HG03442 (cell line): Measurements from ENCODE around the gene EHD3.

Experiments
- ATAC-seq: cut with Tn5 transposase; IDR thresholded peaks from one replicate; pipeline ENCODE4 v1.9.1; 2021; ENCODE audit warnings: mild to moderate bottlenecking, moderate library complexity; ENCODE audit not compliant: unreplicated experiment

The EHD3 gene

GRCh38 chr2:31234683-31235503 lies 941 bp downstream of the EHD3 start:
- no peak for ATAC-seq

DNA sequence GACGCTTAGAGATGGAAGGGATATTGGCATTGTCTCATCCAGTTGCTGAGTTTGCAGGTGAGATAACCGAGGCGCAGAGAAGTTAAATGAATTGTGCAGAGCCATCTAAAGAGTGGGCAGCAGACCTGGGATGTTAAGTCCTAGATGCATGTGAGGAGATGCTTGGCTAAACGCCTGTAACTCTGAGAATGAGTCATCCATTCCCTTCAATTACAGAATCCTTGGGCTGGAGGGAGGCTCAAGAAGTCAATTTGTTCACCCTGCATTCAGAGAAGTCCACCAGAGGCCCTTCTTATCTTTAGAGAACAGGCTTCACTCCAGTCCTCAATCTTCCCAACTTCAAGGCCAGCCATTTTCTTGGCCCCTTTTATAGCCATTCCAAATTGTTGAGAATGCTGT lies 1.6 kb downstream of the EHD3 start:
- ATAC-seq = no peak

- ATAC-seq = no peak
These were observed 2.7 kb downstream of the EHD3 start for GRCh38 chr2:31236433-31237205.

- no peak for ATAC-seq
These were observed 3.5 kb downstream of the EHD3 start for GRCh38 chr2:31237348-31238017.

- ATAC-seq = no peak
These were observed 4.4 kb downstream of the EHD3 start for GRCh38 chr2:31238126-31238905.

DNA sequence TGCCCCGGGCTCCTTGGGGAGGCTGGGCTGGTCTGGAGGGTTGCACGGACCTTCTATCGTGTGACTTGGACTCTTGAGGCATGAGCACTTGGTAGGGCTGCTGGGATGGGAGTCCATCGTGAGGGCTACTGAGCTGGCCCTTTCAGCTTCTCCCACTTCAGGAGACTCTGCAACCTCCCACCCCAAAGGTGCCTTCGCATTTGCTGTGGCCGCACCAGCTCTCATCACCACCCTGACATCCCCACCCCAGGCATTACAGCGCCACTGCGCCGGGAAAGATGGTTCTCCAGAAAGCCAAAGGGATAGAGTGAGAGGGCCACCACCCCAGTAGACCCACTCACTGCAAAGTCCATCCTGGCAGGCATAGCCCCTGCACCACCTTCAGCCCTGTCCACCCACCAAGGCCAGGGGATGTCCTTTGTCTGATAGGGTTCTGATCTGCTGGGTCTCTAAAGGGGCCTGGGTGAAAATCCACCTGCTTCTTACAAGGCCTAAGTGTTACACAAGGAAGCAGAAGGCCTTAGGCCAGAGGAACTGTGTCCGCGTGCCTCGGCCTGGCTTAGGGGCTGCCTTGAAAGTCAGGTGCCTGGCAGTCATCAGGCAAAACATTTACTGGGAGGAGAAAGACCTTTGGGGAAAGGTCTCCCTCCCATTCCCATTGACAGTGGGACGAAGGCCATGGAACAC lies 5.1 kb downstream of the EHD3 start:
- ATAC-seq = no peak

- ATAC-seq = no peak
These were observed 5.7 kb downstream of the EHD3 start for GRCh38 chr2:31239593-31240177.

- no peak for ATAC-seq
These were observed 6.7 kb downstream of the EHD3 start for GRCh38 chr2:31240381-31241365.

GRCh38 chr2:31241625-31242270 lies 7.8 kb downstream of the EHD3 start:
- ATAC-seq = no peak

GRCh38 chr2:31243053-31243452 lies 9.1 kb downstream of the EHD3 start:
- no peak for ATAC-seq

DNA sequence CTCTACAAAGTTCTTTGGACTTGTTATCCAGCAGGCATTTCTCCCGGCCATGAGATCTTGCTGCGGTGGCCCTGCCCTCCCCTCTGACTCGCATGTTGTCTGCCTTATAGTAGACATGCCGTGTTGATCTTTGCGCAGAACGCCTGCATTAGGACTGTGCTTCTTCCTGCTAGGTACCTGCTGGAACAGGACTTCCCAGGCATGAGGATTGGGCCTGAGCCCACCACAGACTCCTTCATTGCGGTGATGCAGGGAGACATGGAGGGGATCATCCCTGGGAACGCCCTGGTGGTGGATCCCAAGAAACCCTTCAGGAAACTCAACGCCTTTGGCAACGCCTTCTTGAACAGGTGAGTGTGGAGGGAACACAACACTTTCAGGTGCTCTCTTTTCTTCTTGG lies 10.1 kb downstream of the EHD3 start:
- no peak for ATAC-seq

GRCh38 chr2:31246184-31246852 lies 12.4 kb downstream of the EHD3 start:
- no peak for ATAC-seq

DNA sequence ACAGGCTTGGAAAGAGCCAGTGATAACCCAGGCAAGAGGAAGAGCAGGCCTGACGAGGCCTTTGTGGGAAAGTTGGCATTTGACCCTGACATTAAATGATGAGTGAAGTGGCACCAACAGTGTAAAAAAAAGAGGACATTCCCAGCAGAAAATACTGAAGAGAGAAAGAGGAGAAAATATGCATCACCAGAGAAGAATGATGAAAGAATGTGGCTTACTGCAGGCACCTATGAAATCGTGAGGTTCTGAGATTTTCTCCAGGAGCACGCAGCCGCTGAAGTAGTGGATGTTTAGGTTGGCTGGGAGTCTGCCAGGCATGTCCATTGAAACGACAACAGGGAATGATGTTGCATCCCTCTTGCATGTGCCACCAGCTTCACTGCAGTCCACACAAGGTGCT lies 13.8 kb downstream of the EHD3 start:
- no peak for ATAC-seq

DNA sequence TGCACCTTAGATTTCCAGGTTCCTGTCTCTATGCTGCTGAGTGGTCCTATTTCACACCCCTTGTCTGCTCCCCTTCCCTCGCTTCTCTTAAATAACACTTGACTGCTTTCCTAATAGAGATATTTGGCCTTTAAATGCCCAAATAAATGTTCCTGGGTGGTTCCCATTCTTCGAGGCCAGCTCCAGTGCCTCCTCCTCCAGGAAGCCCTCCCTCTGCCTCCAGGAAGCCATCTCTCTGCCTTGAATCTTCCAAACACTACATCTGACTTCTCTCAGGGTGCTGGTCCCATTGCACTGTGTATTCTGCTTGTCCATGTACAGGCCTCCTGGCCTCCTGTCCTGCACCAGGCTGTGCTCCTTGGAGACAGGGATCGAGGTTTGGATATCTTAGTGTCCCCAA lies 14.2 kb downstream of the EHD3 start:
- ATAC-seq = no peak

DNA sequence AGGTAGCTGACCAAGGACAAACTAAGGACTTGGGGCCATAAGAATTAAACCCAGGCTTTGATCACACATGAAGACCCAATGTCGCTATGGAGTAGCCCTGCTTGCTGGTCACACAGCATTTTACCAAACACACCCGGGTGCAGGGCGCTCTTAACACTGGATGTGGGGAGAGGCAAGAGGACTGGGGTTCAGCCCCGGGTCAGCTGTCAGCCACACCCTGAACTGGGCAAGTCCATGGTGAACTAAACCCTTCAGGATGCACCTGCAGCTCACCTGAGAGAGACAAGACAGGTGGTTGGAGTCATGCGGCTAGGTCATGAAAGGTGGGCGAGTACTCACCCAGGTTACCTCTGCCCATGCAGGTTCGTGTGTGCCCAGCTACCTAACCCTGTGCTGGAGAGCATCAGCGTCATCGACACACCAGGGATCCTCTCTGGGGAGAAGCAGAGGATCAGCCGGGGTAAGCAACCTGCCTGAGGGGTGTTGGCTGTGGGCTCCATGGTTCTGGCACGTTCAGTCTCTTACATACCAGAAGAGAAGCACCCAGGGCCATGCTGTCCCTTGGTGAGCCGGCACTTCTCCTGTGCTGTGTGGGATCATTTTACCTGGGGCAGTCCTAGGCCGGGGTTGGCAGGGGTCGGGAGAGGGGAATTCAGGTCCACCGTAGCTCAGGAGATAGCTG lies 15.2 kb downstream of the EHD3 start:
- no peak for ATAC-seq

GRCh38 chr2:31251018-31251417 lies 17.1 kb downstream of the EHD3 start:
- no peak for ATAC-seq

DNA sequence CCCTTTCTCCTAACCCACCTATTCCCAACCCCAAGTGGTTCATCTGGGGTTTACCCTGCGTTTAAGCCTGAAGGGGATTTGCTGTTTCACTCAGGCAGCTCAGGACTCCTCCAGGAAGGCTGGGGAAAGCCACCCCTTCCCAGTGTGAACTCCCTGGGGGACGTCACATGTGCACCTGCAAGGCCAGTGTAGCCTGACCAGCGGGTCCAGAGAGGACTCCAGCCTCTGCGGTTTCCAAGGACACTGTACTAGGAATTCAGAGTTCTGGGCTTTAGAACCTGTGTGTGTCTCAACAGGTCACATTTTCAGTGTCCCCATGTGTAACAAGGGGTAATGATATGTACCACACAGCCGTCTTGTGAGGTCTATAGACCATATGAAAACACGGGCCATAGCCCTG lies 17.9 kb downstream of the EHD3 start:
- no peak for ATAC-seq
